ENCODE results near the gene RGSL1. TPM values are rescaled to one million over a fixed set of nuclear protein-coding genes. Genes with fewer than 3 reads are reported as not detected.

RGSL1 gene
- total RNA-seq, 1 experiment from 2014 or later, result not detected

- no TSS peak for BruUV-seq (replicated peaks)
- CTCF ChIA-PET, result no interaction called here
- DNase-seq (ENCODE audit: low read depth, low spot score), result no peak
- in situ Hi-C loops (cut with HindIII; ENCODE audit: low pct_unique_long_range_greater_than_20kb, low sequenced_read_pairs) (no loop called here), intact Hi-C loops (cut with micrococcal nuclease; ENCODE audit: unreplicated experiment) (no loop called here)
- Histone ChIP-seq H3K27ac (ENCODE audit: low read length) (no peak within 1 kb of the TSS), H3K4me1 (ENCODE audit: control insufficient read depth, insufficient read depth, low read length) (no peaks in the 10 kb centered on the region), H3K9me3 (ENCODE audit: control insufficient read depth, insufficient read depth, low read depth, low read length) (no peaks in the 10 kb centered on the region), H3K27me3 (ENCODE audit: control insufficient read depth, insufficient read depth, low read length) (peaks cover 7% of the 10 kb centered on the region), H3K36me3 (ENCODE audit: control insufficient read depth, insufficient read depth, low read length) (no peaks in the 10 kb centered on the region; the same call in 1 of the 2 replicates), H3K4me3 (ENCODE audit: low read depth in 2 of 2, low read length in 2 of 2) (peak within 1 kb of the TSS; percentile 35 to 43)
- POLR2A ChIA-PET, result no interaction called here
- ATAC-seq, result peak; percentile 96
- no peak for TF ChIP-seq CTCF (IDR thresholded peaks at IDR 0.05)
- TF ChIP-seq POLR2AphosphoS5 (IDR thresholded peaks at IDR 0.05; ENCODE audit: low read depth, low read length), result no peak
- TF ChIP-seq SIN3A (IDR thresholded peaks at IDR 0.05; ENCODE audit: borderline replicate concordance, insufficient read depth, low read depth, low read length), result no peak
- TF ChIP-seq TCF7L2 (IDR thresholded peaks at IDR 0.05; ENCODE audit: low read depth, low read length), result no peak
- TF ChIP-seq REST (IDR thresholded peaks at IDR 0.05; ENCODE audit: insufficient read depth in 1 of 2, low read depth in 2 of 2, low read length in 1 of 2), result no peak
These were observed 154.5 kb downstream of the RGSL1 start, which contains the start of gene RGS16 for GRCh38 chr1:182604175-182605164. Gene RGS16, minus strand, starts transcription at chr1:182604389. Its CDS starts 130 bp downstream, at chr1:182604259.

DNA sequence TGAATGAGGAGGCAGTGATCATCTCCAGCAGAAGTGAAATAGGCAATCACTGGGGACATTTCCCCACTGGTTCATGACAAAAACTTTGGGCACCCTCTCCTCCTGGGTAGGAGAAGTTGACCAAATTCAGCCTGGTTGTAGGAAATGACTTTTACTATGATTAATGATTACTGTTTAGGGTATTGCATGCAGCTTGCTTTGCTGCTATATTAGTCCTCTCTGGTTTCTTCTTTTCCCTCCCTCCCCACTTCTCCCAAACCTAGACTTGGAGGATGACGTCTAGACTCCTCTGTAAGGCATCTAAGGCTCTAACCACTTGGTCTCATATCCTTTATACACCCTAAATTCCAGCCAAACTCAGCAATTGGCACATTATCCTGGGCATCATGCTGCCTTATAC is 157.6 kb downstream of the RGSL1 start:
- CTCF ChIA-PET, result no interaction called here
- POLR2A ChIA-PET, result no interaction called here
- intact Hi-C loops (cut with micrococcal nuclease; ENCODE audit: unreplicated experiment) (no loop called here), in situ Hi-C loops (cut with HindIII; ENCODE audit: low pct_unique_long_range_greater_than_20kb, low sequenced_read_pairs) (no loop called here)
- no TSS peak for BruUV-seq (replicated peaks)
- TF ChIP-seq CTCF (IDR thresholded peaks at IDR 0.05), result no peak
- no peak for TF ChIP-seq TCF7L2 (IDR thresholded peaks at IDR 0.05; ENCODE audit: low read depth, low read length)
- no peak for TF ChIP-seq REST (IDR thresholded peaks at IDR 0.05; ENCODE audit: insufficient read depth in 1 of 2, low read depth in 2 of 2, low read length in 1 of 2)
- no peak for TF ChIP-seq POLR2AphosphoS5 (IDR thresholded peaks at IDR 0.05; ENCODE audit: low read depth, low read length)
- TF ChIP-seq SIN3A (IDR thresholded peaks at IDR 0.05; ENCODE audit: borderline replicate concordance, insufficient read depth, low read depth, low read length), result no peak
- Histone ChIP-seq H3K4me1 (ENCODE audit: control insufficient read depth, insufficient read depth, low read length) (no peaks in the 10 kb centered on the region), H3K27me3 (ENCODE audit: control insufficient read depth, insufficient read depth, low read length) (peaks cover 11% of the 10 kb centered on the region), H3K4me3 (ENCODE audit: low read depth in 2 of 2, low read length in 2 of 2) (no peak overlapping the region), H3K27ac (ENCODE audit: low read length) (no peak overlapping the region), H3K36me3 (ENCODE audit: control insufficient read depth, insufficient read depth, low read length) (no peaks in the 10 kb centered on the region; the same call in 1 of the 2 replicates), H3K9me3 (ENCODE audit: control insufficient read depth, insufficient read depth, low read depth, low read length) (no peaks in the 10 kb centered on the region)
- no peak for DNase-seq (ENCODE audit: low read depth, low spot score)
- no peak for ATAC-seq

Data from Panc1 (cell line).